Body of pancreas (tissue), 4 donors: ENCODE results near the gene RIPPLY1. TPM values are rescaled to one million over a fixed set of nuclear protein-coding genes. Genes with fewer than 3 reads are reported as not detected.
A peak's percentile ranks its signal among the peaks of the same experiment; 100 is the strongest.
"Not testable (repeated sequence)": the region's sequence is repeated elsewhere in the genome, so short reads cannot be mapped to it uniquely, and the experiment has no call there.

Experiments
- ATAC-seq: fragments of 150-250 bp; one replicate; pipeline ENCODE4 v1.9.1; 2016
- DNase-seq, 4 donors: peaks; one replicate each; pipeline ENCODE4 v3.0.0-alpha.2; 2019
- H3K27ac ChIP-seq, 4 donors: fragments of 200-600 bp; sonication (generic); 1 replicate in 3 of 4; 2 replicates in 1 of 4; pipeline versions ENCODE4 v1.5.1 to v1.6.1; 2016 to 2019; ENCODE audit warnings: mild to moderate bottlenecking in 1 of 4, mixed read lengths in 1 of 4, moderate library complexity in 1 of 4
- H3K27me3 ChIP-seq, 2 donors: fragments of 200-600 bp; sonication (generic); one replicate each; pipeline ENCODE4 v1.6.0; 2016; ENCODE audit warnings: mild to moderate bottlenecking in 1 of 2
- H3K36me3 ChIP-seq, 2 donors: fragments of 200-600 bp; sonication (generic); replicated peaks in 1 of 2; 2 replicates each; pipeline ENCODE4 v1.5.1; 2016; ENCODE audit warnings: low read depth in 2 of 2; ENCODE audit not compliant: insufficient read depth in 1 of 2
- H3K4me1 ChIP-seq: fragments of 200-600 bp; sonication (generic); one replicate; pipeline ENCODE4 v1.6.0; 2016
- H3K4me3 ChIP-seq, 2 donors: fragments of 200-600 bp; sonication (generic); 1 replicate in 1 of 2; 2 replicates in 1 of 2; pipeline ENCODE4 v1.5.1; 2016 to 2019
- H3K9me3 ChIP-seq, 3 donors: fragments of 200-600 bp; sonication (generic); 1 replicate in 2 of 3; 2 replicates in 1 of 3; pipeline ENCODE4 v1.5.1; 2016
- CTCF ChIP-seq, 7 experiments: fragments of 450-650 bp in 4 of 7; fragments of 200-600 bp in 3 of 7; sonication (generic) in 3 of 7; IDR thresholded peaks; one replicate each; pipeline ENCODE4 v1.5.1; 2016 to 2019; ENCODE audit warnings: antibody characterized with exemption in 7 of 7
- POLR2A ChIP-seq, 3 donors: fragments of 450-650 bp; IDR thresholded peaks; one replicate each; pipeline ENCODE4 v1.6.1; 2016; ENCODE audit warnings: antibody characterized with exemption in 3 of 3, mild to moderate bottlenecking in 2 of 3
- WGBS, 2 donors: methylation state at CpG; one replicate each; pipeline ENCODE4 v1.1.5; 2017; 5-methylcytosine and 5-hydroxymethylcytosine counted together
- intact Hi-C: fragments of 100-400 bp; cut with DNase I; formaldehyde crosslinking; loops from one replicate; pipeline ENCODE4 v1.15.1; 2023
- total RNA-seq, 2 donors: library from RNA; depleted of rRNA; stranded (reverse); fragments of >200 nt; gene quantifications; one replicate each; pipeline ENCODE4 v1.1.0, GENCODE V29; 2016

Gene RIPPLY1
- total RNA-seq, 2 donors from 2014 or later = not detected

DNA sequence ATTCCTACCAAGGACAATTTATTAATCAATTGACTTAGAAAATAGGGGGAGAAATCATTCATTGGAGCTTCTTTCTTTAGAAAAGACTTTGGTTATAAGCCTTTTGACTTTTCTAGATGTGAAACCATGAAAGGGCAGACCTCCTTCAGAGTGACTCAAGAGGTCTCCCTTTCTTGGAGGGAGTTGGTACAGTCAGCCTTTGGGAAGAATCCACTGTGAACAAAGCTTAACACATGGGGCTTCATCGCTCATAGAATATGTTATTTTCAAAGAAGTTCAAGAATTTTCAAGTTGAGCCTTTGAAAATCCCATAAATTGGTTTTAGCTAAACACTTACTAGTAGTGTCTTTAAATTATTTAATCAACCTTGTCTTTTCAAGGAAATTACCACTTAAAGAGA lies 28.0 kb downstream of the RIPPLY1 start:
- DNase-seq (no peak), ATAC-seq (no peak)
- 100% methylated on average over 1 of the region's 1 CpG for WGBS, 2 donors
- no peak overlapping the region for H3K27ac ChIP-seq
- H3K36me3 ChIP-seq = no peaks in the 10 kb centered on the region
- H3K4me3 ChIP-seq = no peak overlapping the region
- H3K27me3 ChIP-seq = no peaks in the 10 kb centered on the region
- no peak for TF ChIP-seq CTCF (IDR thresholded peaks at IDR 0.05)
- H3K4me1 ChIP-seq = no peaks in the 10 kb centered on the region
- no peaks in the 10 kb centered on the region for H3K9me3 ChIP-seq
- intact Hi-C loops = no loop called here

DNA sequence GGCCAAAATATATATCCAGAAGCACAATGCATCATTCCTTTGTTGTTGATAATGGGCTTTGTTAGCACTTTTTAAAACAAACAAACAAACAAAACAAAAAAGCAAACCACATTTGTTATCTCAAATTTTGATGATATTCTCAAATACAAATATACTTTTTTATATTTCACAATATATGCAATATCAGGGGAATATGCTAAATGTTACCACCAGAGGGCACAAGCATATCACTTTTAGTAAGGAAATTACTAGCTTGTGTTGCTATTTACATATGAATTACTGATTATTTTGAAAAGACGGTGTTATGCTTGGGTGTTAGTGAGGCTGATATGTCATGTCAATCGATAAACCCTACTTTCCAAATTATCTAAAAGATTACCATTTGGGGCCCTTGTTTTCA lies 29.1 kb downstream of the RIPPLY1 start:
- WGBS, 2 donors = 38 to 43% methylated on average over 2 of the region's 2 CpGs
- Histone ChIP-seq H3K27ac (no peak overlapping the region), H3K36me3 (no peaks in the 10 kb centered on the region), H3K4me3 (no peak overlapping the region), H3K4me1 (no peaks in the 10 kb centered on the region), H3K9me3 (no peaks in the 10 kb centered on the region), H3K27me3 (no peaks in the 10 kb centered on the region)
- no peak for DNase-seq
- intact Hi-C loops = no loop called here
- no peak for ATAC-seq
- peak; percentile 15 to 56 (median 40) for TF ChIP-seq CTCF (IDR thresholded peaks at IDR 0.05)
- no peak for TF ChIP-seq POLR2A (IDR thresholded peaks at IDR 0.05)

DNA sequence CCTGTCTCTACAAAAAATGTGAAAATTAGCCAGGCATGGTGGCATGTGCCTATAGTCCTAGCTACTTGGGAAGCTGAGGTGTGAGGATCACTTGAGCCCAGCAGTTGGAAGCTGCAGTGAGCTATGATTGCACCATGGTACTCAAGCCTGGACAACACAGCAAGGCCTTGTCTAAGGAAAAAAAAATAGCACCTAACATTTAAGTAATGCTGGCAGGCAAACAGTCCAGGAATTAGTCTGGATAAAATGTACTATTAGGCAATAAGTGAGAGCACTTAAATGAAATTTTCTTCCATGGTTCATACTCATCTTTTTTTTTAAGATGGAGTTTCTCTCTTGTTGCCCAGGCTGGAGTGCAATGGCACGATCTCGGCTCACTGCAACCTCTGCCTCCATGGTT lies 30.3 kb downstream of the RIPPLY1 start:
- H3K36me3 ChIP-seq, H3K4me1 ChIP-seq, H3K9me3 ChIP-seq, intact Hi-C loops, DNase-seq, H3K27ac ChIP-seq, H3K27me3 ChIP-seq, H3K4me3 ChIP-seq, ATAC-seq: not testable (repeated sequence)
- WGBS, 2 donors = 94 to 100% methylated on average over 2 of the region's 2 CpGs

- ATAC-seq (no peak), DNase-seq (no peak)
- no peak overlapping the region for H3K27ac ChIP-seq
- intact Hi-C loops = no loop called here
- H3K36me3 ChIP-seq = no peaks in the 10 kb centered on the region
- no peaks in the 10 kb centered on the region for H3K27me3 ChIP-seq
- H3K4me3 ChIP-seq = no peak overlapping the region
- no peak for TF ChIP-seq CTCF (IDR thresholded peaks at IDR 0.05)
- no peak for TF ChIP-seq POLR2A (IDR thresholded peaks at IDR 0.05)
- H3K9me3 ChIP-seq = no peaks in the 10 kb centered on the region
- no peaks in the 10 kb centered on the region for H3K4me1 ChIP-seq
- WGBS, 2 donors = 92% methylated on average over 2 of the region's 9 CpGs; no CpG with 5 or more reads in 1 of the 2 donors
Measured at GRCh38 chrX:106863697-106864096, 39.4 kb downstream of the RIPPLY1 start.

GRCh38 chrX:106862972-106863688 lies 40.0 kb downstream of the RIPPLY1 start:
- TF ChIP-seq POLR2A (IDR thresholded peaks at IDR 0.05) (no peak), CTCF (IDR thresholded peaks at IDR 0.05) (peak in 3 of 7 experiments; percentile 13 to 34 (median 20))
- Histone ChIP-seq H3K36me3 (no peaks in the 10 kb centered on the region), H3K9me3 (no peaks in the 10 kb centered on the region), H3K27me3 (no peaks in the 10 kb centered on the region), H3K4me3 (no peak overlapping the region), H3K4me1 (no peaks in the 10 kb centered on the region), H3K27ac (no peak overlapping the region)
- DNase-seq (peak; percentile 5 to 56 (median 26)), ATAC-seq (no peak)
- intact Hi-C loops = no loop called here
- 72% methylated on average over 6 of the region's 13 CpGs; no CpG with 5 or more reads in 1 of the 2 donors for WGBS, 2 donors

Other genes starting within 250 kb of the RIPPLY1 start
- 10 to 100 TPM; 18.9 to 20.4 TPM for gene RNF128, start 176.6 kb downstream of the RIPPLY1 start, total RNA-seq
- gene TBC1D8B, start 100.7 kb downstream of the RIPPLY1 start, total RNA-seq = 10 to 100 TPM; 10.6 to 14.5 TPM
- gene CLDN2, start 17.1 kb upstream of the RIPPLY1 start, total RNA-seq = 1 to 10 TPM in 1 of 2 donors, under 1 TPM in 1; 0.33 to 6.0 TPM
- gene MORC4, start 96.9 kb upstream of the RIPPLY1 start, total RNA-seq = 10 to 100 TPM in 1 of 2 donors, 1 to 10 TPM in 1; 6.9 to 15.6 TPM
- gene RBM41, start 215.5 kb upstream of the RIPPLY1 start, total RNA-seq = 10 to 100 TPM; 10.1 to 11.2 TPM